Spleen (tissue), 7 donors: Measurements from ENCODE around the gene MRTFB.

ENCODE experiments used
- POLR2A ChIP-seq, 3 donors: fragments of 450-650 bp; IDR thresholded peaks; one replicate each; pipeline ENCODE4 v1.5.1; 2017; ENCODE audit warnings: antibody characterized with exemption in 3 of 3, mild to moderate bottlenecking in 1 of 3
- POLR2AphosphoS5 ChIP-seq, 3 donors: sonication (generic); formaldehyde crosslinking; IDR thresholded peaks; one replicate each; pipeline ENCODE4 v1.5.1; 2017; ENCODE audit warnings: antibody characterized with exemption in 3 of 3
- TF ChIP-seq, protein P1 (sequence below), 11 experiments: fragments of 200-600 bp in 7 of 11; fragments of 450-650 bp in 4 of 11; sonication (generic) in 4 of 11; IDR thresholded peaks in 8 of 11; conservative IDR thresholded peaks in 3 of 11; 1 replicate in 7 of 11; 2 replicates in 4 of 11; pipeline versions ENCODE4 v1.4.0 to v1.8.0; 2016 to 2021; ENCODE audit warnings: antibody characterized with exemption in 11 of 11, inconsistent platforms in 4 of 11, mild to moderate bottlenecking in 1 of 11
- donor health status: DM: no; HTN: no; CAD: no; lungs with moderate emphysema.
- donor health status: DM: no; HTN: no; CAD: no.
- donor health status: DM: no; HTN: no; CAD: no.

DNA sequence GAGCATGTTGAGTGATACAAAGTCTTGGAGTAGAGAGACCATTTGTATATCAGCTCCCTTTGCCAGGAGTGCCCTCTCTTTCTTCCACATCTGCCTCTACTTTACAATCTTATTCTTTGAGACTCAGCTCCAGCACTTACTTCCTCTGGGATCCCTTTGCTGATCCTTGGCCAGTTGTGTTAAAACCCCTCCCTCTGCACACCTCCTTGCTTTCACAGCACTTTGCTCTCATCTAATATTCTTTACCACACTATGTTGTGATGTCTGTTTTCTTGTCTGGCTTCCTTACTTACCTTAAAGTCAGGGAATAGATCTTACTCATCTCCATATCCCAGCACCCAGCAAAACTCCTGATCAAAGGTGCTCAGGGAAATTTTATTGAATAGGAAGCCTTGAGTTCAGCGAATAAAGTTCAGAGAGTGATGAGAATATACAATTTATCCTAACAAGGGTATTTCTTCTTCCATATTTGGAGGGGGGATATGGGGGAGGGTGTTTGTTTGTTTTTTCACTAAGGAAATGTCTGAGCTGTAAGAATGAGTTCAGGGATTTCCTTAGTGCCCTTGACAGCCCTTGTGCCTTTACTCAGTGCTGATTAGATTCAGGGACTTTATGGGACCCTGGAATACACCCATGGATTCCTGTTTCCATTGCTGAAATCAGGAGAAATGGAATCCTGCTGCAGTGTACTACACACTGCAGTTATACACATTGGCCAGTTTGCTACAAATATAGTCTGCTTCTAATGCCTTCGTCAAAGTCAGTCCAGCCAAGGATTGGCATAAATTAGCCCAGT lies 32.0 kb downstream of the MRTFB start:
- TF ChIP-seq, protein P1, sequence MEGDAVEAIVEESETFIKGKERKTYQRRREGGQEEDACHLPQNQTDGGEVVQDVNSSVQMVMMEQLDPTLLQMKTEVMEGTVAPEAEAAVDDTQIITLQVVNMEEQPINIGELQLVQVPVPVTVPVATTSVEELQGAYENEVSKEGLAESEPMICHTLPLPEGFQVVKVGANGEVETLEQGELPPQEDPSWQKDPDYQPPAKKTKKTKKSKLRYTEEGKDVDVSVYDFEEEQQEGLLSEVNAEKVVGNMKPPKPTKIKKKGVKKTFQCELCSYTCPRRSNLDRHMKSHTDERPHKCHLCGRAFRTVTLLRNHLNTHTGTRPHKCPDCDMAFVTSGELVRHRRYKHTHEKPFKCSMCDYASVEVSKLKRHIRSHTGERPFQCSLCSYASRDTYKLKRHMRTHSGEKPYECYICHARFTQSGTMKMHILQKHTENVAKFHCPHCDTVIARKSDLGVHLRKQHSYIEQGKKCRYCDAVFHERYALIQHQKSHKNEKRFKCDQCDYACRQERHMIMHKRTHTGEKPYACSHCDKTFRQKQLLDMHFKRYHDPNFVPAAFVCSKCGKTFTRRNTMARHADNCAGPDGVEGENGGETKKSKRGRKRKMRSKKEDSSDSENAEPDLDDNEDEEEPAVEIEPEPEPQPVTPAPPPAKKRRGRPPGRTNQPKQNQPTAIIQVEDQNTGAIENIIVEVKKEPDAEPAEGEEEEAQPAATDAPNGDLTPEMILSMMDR (IDR thresholded peaks at IDR 0.05 in 8 of 11, conservative IDR thresholded peaks at IDR 0.05 in 3 of 11) = no peak
- TF ChIP-seq POLR2A (IDR thresholded peaks at IDR 0.05) = no peak
- TF ChIP-seq POLR2AphosphoS5 (IDR thresholded peaks at IDR 0.05) = no peak
